ENCODE results near the gene ADCY1.

Gene ADCY1

GRCh38 chr7:45649560-45650346 is 75.6 kb downstream of the ADCY1 start:
- no peak for DNase-seq (ENCODE audit: extremely low read depth in 1 of 2, low read depth in 1 of 2)

- no peak for DNase-seq (ENCODE audit: extremely low read depth in 1 of 2, low read depth in 1 of 2)
These were observed 76.5 kb downstream of the ADCY1 start for GRCh38 chr7:45650404-45651394.

- no peak for DNase-seq (ENCODE audit: extremely low read depth in 1 of 2, low read depth in 1 of 2)
These were observed 77.4 kb downstream of the ADCY1 start for GRCh38 chr7:45651540-45651939.

GRCh38 chr7:45652630-45653029 is 78.5 kb downstream of the ADCY1 start:
- no peak for DNase-seq (ENCODE audit: extremely low read depth in 1 of 2, low read depth in 1 of 2)

GRCh38 chr7:45653209-45653907 is 79.2 kb downstream of the ADCY1 start:
- DNase-seq (ENCODE audit: extremely low read depth in 1 of 2, low read depth in 1 of 2), result no peak

- no peak for DNase-seq (ENCODE audit: extremely low read depth in 1 of 2, low read depth in 1 of 2)
These were observed 80.2 kb downstream of the ADCY1 start for GRCh38 chr7:45654341-45654740.

- DNase-seq (ENCODE audit: extremely low read depth in 1 of 2, low read depth in 1 of 2), result no peak
These were observed 81.4 kb downstream of the ADCY1 start for GRCh38 chr7:45655539-45655938.

GRCh38 chr7:45656431-45656830 is 82.3 kb downstream of the ADCY1 start:
- DNase-seq (ENCODE audit: extremely low read depth in 1 of 2, low read depth in 1 of 2), result no peak

- no peak for DNase-seq (ENCODE audit: extremely low read depth in 1 of 2, low read depth in 1 of 2)
These were observed 83.1 kb downstream of the ADCY1 start for GRCh38 chr7:45657136-45657889.

GRCh38 chr7:45657890-45658715 is 83.9 kb downstream of the ADCY1 start:
- no peak for DNase-seq (ENCODE audit: extremely low read depth in 1 of 2, low read depth in 1 of 2)

- DNase-seq (ENCODE audit: extremely low read depth in 1 of 2, low read depth in 1 of 2), result no peak
These were observed 84.7 kb downstream of the ADCY1 start for GRCh38 chr7:45658716-45659495.

GRCh38 chr7:45659496-45660139 is 85.5 kb downstream of the ADCY1 start:
- no peak for DNase-seq (ENCODE audit: extremely low read depth in 1 of 2, low read depth in 1 of 2)

- DNase-seq (ENCODE audit: extremely low read depth in 1 of 2, low read depth in 1 of 2), result no peak
These were observed 86.2 kb downstream of the ADCY1 start for GRCh38 chr7:45660201-45660900.

- no peak for DNase-seq (ENCODE audit: extremely low read depth in 1 of 2, low read depth in 1 of 2)
These were observed 86.7 kb downstream of the ADCY1 start for GRCh38 chr7:45660901-45661211.

GRCh38 chr7:45661302-45661995 is 87.3 kb downstream of the ADCY1 start:
- DNase-seq (ENCODE audit: extremely low read depth in 1 of 2, low read depth in 1 of 2), result no peak

GRCh38 chr7:45662018-45662417 is 87.8 kb downstream of the ADCY1 start:
- DNase-seq (ENCODE audit: extremely low read depth in 1 of 2, low read depth in 1 of 2), result no peak

- DNase-seq (ENCODE audit: extremely low read depth in 1 of 2, low read depth in 1 of 2), result no peak
These were observed 88.5 kb downstream of the ADCY1 start for GRCh38 chr7:45662540-45663166.
